ENCODE results near the gene ATF6.

DNA sequence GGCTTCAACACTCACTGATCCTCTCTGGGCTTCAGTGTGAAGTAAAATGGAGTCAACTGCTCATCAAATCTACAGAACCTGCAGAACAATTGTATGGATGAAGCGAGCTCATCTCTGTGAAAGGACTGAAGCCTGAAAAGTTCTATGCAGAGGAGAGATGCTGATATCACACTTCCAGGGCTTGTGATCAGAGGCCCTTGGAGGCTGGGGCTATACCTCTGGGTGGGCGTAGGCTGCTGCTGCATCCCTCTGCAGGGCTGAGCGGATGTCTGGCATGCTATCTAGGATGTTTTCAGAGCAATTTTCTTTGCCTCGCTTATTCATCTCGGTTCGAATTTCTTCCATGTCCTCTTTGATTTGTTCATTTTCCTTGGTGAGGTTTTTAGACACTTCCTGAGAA is 240.0 kb downstream of the ATF6 start:
- TF ChIP-seq ZNF232 (CRISPR knock-in tag; IDR thresholded peaks at IDR 0.05), result no peak
- no peak for TF ChIP-seq RELA (CRISPR knock-in tag; IDR thresholded peaks at IDR 0.05; ENCODE audit: borderline replicate concordance)
- TF ChIP-seq ZNF263 (CRISPR knock-in tag; IDR thresholded peaks at IDR 0.05; ENCODE audit: low read depth), result no peak
- no peak for TF ChIP-seq CTCF (IDR thresholded peaks at IDR 0.05)
- no peak for TF ChIP-seq ZNF671 (CRISPR knock-in tag; IDR thresholded peaks at IDR 0.05)
- no peak for TF ChIP-seq JUN (CRISPR knock-in tag; IDR thresholded peaks at IDR 0.05)
- TF ChIP-seq USF2 (CRISPR knock-in tag; IDR thresholded peaks at IDR 0.05), result no peak
- TF ChIP-seq FOXJ3 (CRISPR knock-in tag; IDR thresholded peaks at IDR 0.05; ENCODE audit: borderline replicate concordance), result no peak
- no peak for TF ChIP-seq ZNF138 (CRISPR knock-in tag; conservative IDR thresholded peaks at IDR 0.05)

Data from WTC11 (cell line).